Natural killer cell (primary cell): ENCODE results near the gene ANKDD1A. TPM values are rescaled to one million over a fixed set of nuclear protein-coding genes. Genes with fewer than 3 reads are reported as not detected.

Experiments used
- ATAC-seq, 3 donors: fragments of 150-1000 bp in 2 of 3; fragments of 200-7000 bp in 1 of 3; cut with Tn5 transposase; 1 replicate in 1 of 3; 2 replicates in 2 of 3; pipeline ENCODE4 v1.10.0; 2021; ENCODE audit warnings: mild to moderate bottlenecking in 2 of 3, moderate library complexity in 2 of 3
- DNase-seq, 2 donors: peaks; one replicate each; pipeline versions ENCODE4 v3.0.0 to v3.0.0-alpha.2; 2013 to 2021; ENCODE audit warnings: mixed read lengths in 1 of 2
- H3K27ac ChIP-seq: one replicate; pipeline ENCODE4 v1.5.1; 2013; ENCODE audit warnings: mild to moderate bottlenecking, low read length
- H3K27me3 ChIP-seq: one replicate; pipeline ENCODE4 v1.6.1; 2013; ENCODE audit warnings: low read length; ENCODE audit not compliant: control insufficient read depth, insufficient read depth
- H3K36me3 ChIP-seq: one replicate; pipeline ENCODE4 v1.6.1; 2013; ENCODE audit warnings: low read length; ENCODE audit not compliant: control insufficient read depth, insufficient read depth
- H3K4me1 ChIP-seq: one replicate; pipeline ENCODE4 v1.6.1; 2013; ENCODE audit warnings: low read length; ENCODE audit not compliant: control insufficient read depth, insufficient read depth
- H3K4me3 ChIP-seq: one replicate; pipeline ENCODE4 v1.5.1; 2013; ENCODE audit warnings: low read length
- H3K9me3 ChIP-seq: one replicate; pipeline ENCODE4 v1.6.1; 2013; ENCODE audit warnings: low read length; ENCODE audit not compliant: control insufficient read depth, insufficient read depth
- H3K27ac Mint-ChIP-seq, 2 donors: one replicate each; pipeline ENCODE4 v1.8.0; 2022; ENCODE audit warnings: mild to moderate bottlenecking in 2 of 2, mixed read lengths in 2 of 2, moderate library complexity in 1 of 2
- H3K27me3 Mint-ChIP-seq, 2 donors: one replicate each; pipeline ENCODE4 v1.8.0; 2022; ENCODE audit warnings: low read depth in 2 of 2, mixed read lengths in 2 of 2
- H3K36me3 Mint-ChIP-seq: one replicate; pipeline ENCODE4 v1.8.0; 2022; ENCODE audit warnings: mixed read lengths
- H3K4me1 Mint-ChIP-seq, 2 donors: one replicate each; pipeline ENCODE4 v1.8.0; 2022; ENCODE audit warnings: mixed read lengths in 2 of 2
- H3K4me3 Mint-ChIP-seq: one replicate; pipeline ENCODE4 v1.8.0; 2022; ENCODE audit warnings: mild to moderate bottlenecking, moderate library complexity, mixed read lengths
- H3K9me3 Mint-ChIP-seq, 2 donors: one replicate each; pipeline ENCODE4 v1.8.0; 2022; ENCODE audit warnings: mixed read lengths in 2 of 2
- WGBS: methylation state at CpG from one replicate; pipeline ENCODE4 v1.1.7; 2013; ENCODE audit warnings: missing lambda C conversion rate; ENCODE audit not compliant: insufficient coverage; 5-methylcytosine and 5-hydroxymethylcytosine counted together
- intact Hi-C: fragments of 100-400 bp; cut with micrococcal nuclease; formaldehyde crosslinking; loops from one replicate; pipeline ENCODE4 v1.14.2; 2022
- total RNA-seq, 4 donors: library from RNA; stranded (reverse); fragments of 120-200 nt in 1 of 4; gene quantifications; one replicate each; pipeline versions ENCODE4 v1.2.3 to v1.2.4, GENCODE V29; 2013 to 2022
- TF ChIP-seq, protein P1 (sequence below): fragments of 200-600 bp; IDR thresholded peaks from one replicate; pipeline ENCODE4 v1.8.0; 2022; ENCODE audit warnings: antibody characterized with exemption

Gene ANKDD1A
- 10 to 100 TPM; 13.7 to 16.2 (median 13.9) TPM for total RNA-seq
- total RNA-seq (2013) = 1.9 TPM

DNA sequence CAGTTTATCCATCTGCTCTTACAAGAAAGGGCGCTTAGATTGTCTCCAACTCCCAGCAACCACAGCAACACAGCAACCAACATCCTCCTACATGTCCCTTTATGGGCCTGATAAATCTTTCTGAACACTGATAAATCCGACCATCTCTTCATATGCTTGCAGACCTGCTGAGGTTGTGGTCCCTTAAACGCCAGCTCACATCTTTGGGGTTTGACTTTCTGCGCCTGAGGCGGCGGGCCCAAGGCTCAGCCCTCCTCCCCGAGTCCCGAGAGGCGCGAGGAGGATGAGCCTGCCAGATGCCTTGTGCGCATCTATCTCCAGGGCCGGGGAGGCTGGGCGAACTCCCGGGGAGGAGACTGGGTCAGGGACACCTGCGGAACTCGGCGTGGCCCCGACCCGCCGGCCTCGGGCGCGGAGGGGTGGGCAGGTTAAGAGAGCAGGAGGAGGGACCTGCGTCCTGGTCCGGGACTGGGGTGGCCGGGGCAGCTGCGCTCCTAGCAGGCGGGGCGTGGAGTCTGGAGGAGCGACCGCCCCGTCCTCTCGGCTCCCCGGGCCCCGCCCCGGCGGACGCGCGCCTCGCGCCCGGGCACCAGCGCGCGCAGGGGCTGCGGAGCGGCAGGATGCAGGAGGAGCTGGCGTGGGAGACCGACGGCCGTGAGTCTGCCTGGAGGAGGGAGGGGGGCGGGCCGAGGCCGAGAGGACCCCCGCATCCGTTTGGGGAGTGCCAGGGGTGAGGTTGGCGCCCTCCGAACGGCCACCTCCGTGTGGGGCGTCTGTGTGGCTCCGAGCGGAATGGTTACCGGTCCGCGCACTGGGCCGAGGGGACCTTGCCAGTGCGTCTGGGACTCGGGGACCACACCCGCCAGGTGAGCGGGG lies at the start of gene ANKDD1A:
Gene ANKDD1A (plus strand): TSS at position 592 of the 876 bp plus-strand sequence. CDS start 29 bp downstream, at position 621.
- intact Hi-C loops = no loop called here
- ATAC-seq = peak; percentile 79 to 96 (median 92)
- no peaks in the 10 kb centered on the region for H3K27me3 ChIP-seq
- Mint-ChIP-seq H3K36me3 (no peaks in the 10 kb centered on the region), H3K9me3 (no peaks in the 10 kb centered on the region), H3K27ac (peak within 1 kb of the TSS in 1 of 2 donors; percentile 69), H3K4me1 (peaks cover 10 to 13% of the 10 kb centered on the region in 2 donors), H3K4me3 (peak within 1 kb of the TSS; percentile 76), H3K27me3 (peaks cover 0 to 5% of the 10 kb centered on the region in 2 donors)
- TF ChIP-seq, protein P1, sequence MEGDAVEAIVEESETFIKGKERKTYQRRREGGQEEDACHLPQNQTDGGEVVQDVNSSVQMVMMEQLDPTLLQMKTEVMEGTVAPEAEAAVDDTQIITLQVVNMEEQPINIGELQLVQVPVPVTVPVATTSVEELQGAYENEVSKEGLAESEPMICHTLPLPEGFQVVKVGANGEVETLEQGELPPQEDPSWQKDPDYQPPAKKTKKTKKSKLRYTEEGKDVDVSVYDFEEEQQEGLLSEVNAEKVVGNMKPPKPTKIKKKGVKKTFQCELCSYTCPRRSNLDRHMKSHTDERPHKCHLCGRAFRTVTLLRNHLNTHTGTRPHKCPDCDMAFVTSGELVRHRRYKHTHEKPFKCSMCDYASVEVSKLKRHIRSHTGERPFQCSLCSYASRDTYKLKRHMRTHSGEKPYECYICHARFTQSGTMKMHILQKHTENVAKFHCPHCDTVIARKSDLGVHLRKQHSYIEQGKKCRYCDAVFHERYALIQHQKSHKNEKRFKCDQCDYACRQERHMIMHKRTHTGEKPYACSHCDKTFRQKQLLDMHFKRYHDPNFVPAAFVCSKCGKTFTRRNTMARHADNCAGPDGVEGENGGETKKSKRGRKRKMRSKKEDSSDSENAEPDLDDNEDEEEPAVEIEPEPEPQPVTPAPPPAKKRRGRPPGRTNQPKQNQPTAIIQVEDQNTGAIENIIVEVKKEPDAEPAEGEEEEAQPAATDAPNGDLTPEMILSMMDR = no peak
- H3K27ac ChIP-seq = no peak within 1 kb of the TSS
- no peaks in the 10 kb centered on the region for H3K36me3 ChIP-seq
- DNase-seq = peak; percentile 44 to 54
- no peaks in the 10 kb centered on the region for H3K9me3 ChIP-seq
- 7% methylated on average over 72 of the region's 72 CpGs for WGBS
- H3K4me3 ChIP-seq = no peak within 1 kb of the TSS
- H3K4me1 ChIP-seq = peaks cover 9% of the 10 kb centered on the region

- H3K36me3 ChIP-seq = peaks cover 70% of the 10 kb centered on the region
- peak overlapping the region; percentile 21 to 79 for H3K27ac Mint-ChIP-seq
Measured at GRCh38 chr15:64861960-64862359, 49.7 kb upstream of the ANKDD1A start.

GRCh38 chr15:64862408-64862807 lies 49.3 kb upstream of the ANKDD1A start:
- Histone ChIP-seq H3K9me3 (no peaks in the 10 kb centered on the region), H3K27me3 (no peaks in the 10 kb centered on the region), H3K4me1 (peaks cover 17% of the 10 kb centered on the region), H3K36me3 (peaks cover 73% of the 10 kb centered on the region), H3K27ac (no peak overlapping the region), H3K4me3 (no peak overlapping the region)
- H3K27me3 Mint-ChIP-seq = no peaks in the 10 kb centered on the region
- no peak for ATAC-seq
- no peaks in the 10 kb centered on the region for H3K36me3 Mint-ChIP-seq
- intact Hi-C loops = no loop called here
- H3K4me1 Mint-ChIP-seq = peaks cover 23 to 57% of the 10 kb centered on the region in 2 donors
- WGBS = 100% methylated on average over 1 of the region's 1 CpG
- DNase-seq = no peak
- H3K4me3 Mint-ChIP-seq = no peak overlapping the region
- no peaks in the 10 kb centered on the region for H3K9me3 Mint-ChIP-seq
- H3K27ac Mint-ChIP-seq = peak overlapping the region; percentile 21 to 79
- TF ChIP-seq, protein P1 = no peak

More at GRCh38 chr15:64861960-64862359, 49.7 kb upstream of the ANKDD1A start:
- Mint-ChIP-seq H3K9me3 (no peaks in the 10 kb centered on the region), H3K36me3 (no peaks in the 10 kb centered on the region), H3K27me3 (no peaks in the 10 kb centered on the region), H3K4me3 (no peak overlapping the region), H3K4me1 (peaks cover 28 to 57% of the 10 kb centered on the region in 2 donors)
- no peak for DNase-seq
- Histone ChIP-seq H3K4me3 (no peak overlapping the region), H3K9me3 (no peaks in the 10 kb centered on the region), H3K4me1 (peaks cover 22% of the 10 kb centered on the region), H3K27me3 (no peaks in the 10 kb centered on the region), H3K27ac (no peak overlapping the region)
- no peak for ATAC-seq
- TF ChIP-seq, protein P1 = no peak
- 96% methylated on average over 4 of the region's 4 CpGs for whole genome bisulfite sequencing
- intact Hi-C loops = no loop called here
